ENCODE measurements around the gene TRAP1. TPM values are rescaled to one million over a fixed set of nuclear protein-coding genes. Genes with fewer than 3 reads are reported as not detected.

The TRAP1 gene
- total and polyA plus RNA-seq, 2 experiments from 2014 or later: 143 to 228 TPM

- TF ChIP-seq ZNF462 (CRISPR knock-in tag; IDR thresholded peaks at IDR 0.05): no peak
Measured at GRCh38 chr16:3695610-3696369, 21.5 kb downstream of the TRAP1 start (continued).

- Mint-ChIP-seq H3K9me3 (no peaks in the 10 kb centered on the region), H3K36me3 (ENCODE audit: low read depth) (peaks cover 38% of the 10 kb centered on the region), H3K27ac (no peak overlapping the region), H3K27me3 (ENCODE audit: insufficient read depth, low read depth, poor library complexity) (peaks cover 7% of the 10 kb centered on the region), H3K4me1 (peaks cover 12% of the 10 kb centered on the region), H3K4me3 (no peak overlapping the region)
- peaks cover 22% of the 10 kb centered on the region for H4K20me1 ChIP-seq (replicated peaks; ENCODE audit: insufficient read depth)
- H3K4me3 ChIP-seq: no peak overlapping the region
- no peak overlapping the region for H3K4me2 ChIP-seq
- peaks cover under 1% of the 10 kb centered on the region; the same call in 1 of the 2 replicates for H3K36me3 ChIP-seq (ENCODE audit: insufficient read depth)
- H3K27me3 ChIP-seq (ENCODE audit: insufficient read depth): no peaks in the 10 kb centered on the region
- H3K27ac ChIP-seq (ENCODE audit: low read depth): no peak overlapping the region
- H2AFZ ChIP-seq: no peak overlapping the region
- peaks cover 9% of the 10 kb centered on the region; the same call in 1 of the 2 replicates for H3F3A ChIP-seq (replicated peaks; ENCODE audit: low read depth)
- H3K79me2 ChIP-seq (replicated peaks; ENCODE audit: insufficient read depth): peaks cover 82% of the 10 kb centered on the region
- no peak for ATAC-seq
- no peaks in the 10 kb centered on the region for H3K9me2 ChIP-seq (ENCODE audit: insufficient read depth)
- DNase-seq (ENCODE audit: low spot score): no peak
- no peaks in the 10 kb centered on the region for H3K4me1 ChIP-seq (ENCODE audit: insufficient read depth)
- TF ChIP-seq JUNB (IDR thresholded peaks at IDR 0.05; ENCODE audit: unreplicated experiment): no peak
- no peak for TF ChIP-seq REST (IDR thresholded peaks at IDR 0.05; ENCODE audit: unreplicated experiment)
- no peak for TF ChIP-seq NANOG (IDR thresholded peaks at IDR 0.05; ENCODE audit: borderline replicate concordance)
- TF ChIP-seq EZH2 (IDR thresholded peaks at IDR 0.05; ENCODE audit: low read depth, unreplicated experiment): no peak
- no peak for TF ChIP-seq CTCF (conservative IDR thresholded peaks at IDR 0.05; ENCODE audit: low read depth in 2 of 2)
- TF ChIP-seq CREB1 (CRISPR knock-in tag; IDR thresholded peaks at IDR 0.05; ENCODE audit: low read depth): no peak
- no peak for TF ChIP-seq STAT1 (IDR thresholded peaks at IDR 0.05; ENCODE audit: unreplicated experiment)
- no peak for TF ChIP-seq ZNF114 (CRISPR knock-in tag; IDR thresholded peaks at IDR 0.05)
Measured at GRCh38 chr16:3694051-3694450, 23.3 kb downstream of the TRAP1 start.
